ENCODE results near the gene LRRC2.
"Not testable (repeated sequence)": the region's sequence is repeated elsewhere in the genome, so short reads cannot be mapped to it uniquely, and the experiment has no call there.

The LRRC2 gene

GRCh38 chr3:46496746-46497555 is 69.2 kb downstream of the LRRC2 start:
- peak; percentile 43 to 63 (median 50) for DNase-seq
- H3K27ac ChIP-seq (ENCODE audit: insufficient read depth in 1 of 2, low read depth in 1 of 2, low read length in 2 of 2, poor library complexity in 1 of 2, severe bottlenecking in 2 of 2), result no peak overlapping the region

GRCh38 chr3:46495901-46496456 is 70.1 kb downstream of the LRRC2 start:
- Histone ChIP-seq H3K4me3 (ENCODE audit: control insufficient read depth in 1 of 7, extremely low read depth in 1 of 7, insufficient read depth in 4 of 7, low read depth in 2 of 7, low read length in 6 of 7) (no peak overlapping the region), H3K27ac (ENCODE audit: insufficient read depth in 1 of 2, low read depth in 1 of 2, low read length in 2 of 2, poor library complexity in 1 of 2, severe bottlenecking in 2 of 2) (no peak overlapping the region), H3K9me3 (ENCODE audit: control extremely low read depth in 1 of 5, control insufficient read depth in 4 of 5, insufficient read depth in 2 of 5, low read depth in 1 of 5, low read length in 4 of 5) (no peaks in the 10 kb centered on the region), H3K27me3 (replicated peaks in 2 of 5; ENCODE audit: control insufficient read depth in 4 of 5, insufficient read depth in 5 of 5, low read length in 4 of 5) (no peaks in the 10 kb centered on the region), H3K4me1 (ENCODE audit: control extremely low read depth in 1 of 4, control insufficient read depth in 4 of 4, insufficient read depth in 4 of 4, low read length in 3 of 4) (peaks cover 3 to 10% (median 6%) of the 10 kb centered on the region in 4 experiments), H3K36me3 (ENCODE audit: control insufficient read depth in 4 of 4, insufficient read depth in 4 of 4, low read length in 3 of 4) (no peaks in the 10 kb centered on the region)
- WGBS (ENCODE audit: insufficient coverage), result 97% methylated on average over 4 of the region's 5 CpGs
- ChIA-PET CTCF (interaction anchor here (0.6 to 6.1 kb wide), 15 partner anchors 10 to 1454 kb away, joined by 3 to 86 read pairs (median 5); no protein-coding TSS in a partner anchor), POLR2A (no interaction called here)
- DNase-seq, result no peak

More at GRCh38 chr3:46496746-46497555, 69.2 kb downstream of the LRRC2 start:
- Histone ChIP-seq H3K4me1 (ENCODE audit: control extremely low read depth in 1 of 4, control insufficient read depth in 4 of 4, insufficient read depth in 4 of 4, low read length in 3 of 4) (peaks cover 10 to 20% (median 11%) of the 10 kb centered on the region in 4 experiments), H3K36me3 (ENCODE audit: control insufficient read depth in 4 of 4, insufficient read depth in 4 of 4, low read length in 3 of 4) (no peaks in the 10 kb centered on the region), H3K27me3 (replicated peaks in 2 of 5; ENCODE audit: control insufficient read depth in 4 of 5, insufficient read depth in 5 of 5, low read length in 4 of 5) (no peaks in the 10 kb centered on the region), H3K4me3 (ENCODE audit: control insufficient read depth in 1 of 7, extremely low read depth in 1 of 7, insufficient read depth in 4 of 7, low read depth in 2 of 7, low read length in 6 of 7) (no peak overlapping the region), H3K9me3 (ENCODE audit: control extremely low read depth in 1 of 5, control insufficient read depth in 4 of 5, insufficient read depth in 2 of 5, low read depth in 1 of 5, low read length in 4 of 5) (no peaks in the 10 kb centered on the region)
- ChIA-PET POLR2A (no interaction called here), CTCF (interaction anchor here (0.9 to 7.5 kb wide), 17 partner anchors 8 to 133 kb away, joined by 3 to 86 read pairs (median 6); no protein-coding TSS in a partner anchor)
- WGBS (ENCODE audit: insufficient coverage), result 70% methylated on average over 6 of the region's 9 CpGs

- H3K36me3 ChIP-seq (ENCODE audit: control insufficient read depth in 4 of 4, insufficient read depth in 4 of 4, low read length in 3 of 4); CTCF ChIA-PET; POLR2A ChIA-PET; H3K27me3 ChIP-seq (replicated peaks in 2 of 5; ENCODE audit: control insufficient read depth in 4 of 5, insufficient read depth in 5 of 5, low read length in 4 of 5); H3K27ac ChIP-seq (ENCODE audit: insufficient read depth in 1 of 2, low read depth in 1 of 2, low read length in 2 of 2, poor library complexity in 1 of 2, severe bottlenecking in 2 of 2); H3K9me3 ChIP-seq (ENCODE audit: control extremely low read depth in 1 of 5, control insufficient read depth in 4 of 5, insufficient read depth in 2 of 5, low read depth in 1 of 5, low read length in 4 of 5); DNase-seq; H3K4me3 ChIP-seq (ENCODE audit: control insufficient read depth in 1 of 7, extremely low read depth in 1 of 7, insufficient read depth in 4 of 7, low read depth in 2 of 7, low read length in 6 of 7); H3K4me1 ChIP-seq (ENCODE audit: control extremely low read depth in 1 of 4, control insufficient read depth in 4 of 4, insufficient read depth in 4 of 4, low read length in 3 of 4): not testable (repeated sequence)
- WGBS (ENCODE audit: insufficient coverage), result 100% methylated on average over 5 of the region's 33 CpGs
Observed at GRCh38 chr3:46494491-46494890, 71.6 kb downstream of the LRRC2 start.

GRCh38 chr3:46492890-46493547 is 73.1 kb downstream of the LRRC2 start:
- Histone ChIP-seq H3K4me3 (ENCODE audit: control insufficient read depth in 1 of 7, extremely low read depth in 1 of 7, insufficient read depth in 4 of 7, low read depth in 2 of 7, low read length in 6 of 7) (no peak overlapping the region), H3K4me1 (ENCODE audit: control extremely low read depth in 1 of 4, control insufficient read depth in 4 of 4, insufficient read depth in 4 of 4, low read length in 3 of 4) (peaks cover 0 to 16% (median 9%) of the 10 kb centered on the region in 4 experiments), H3K36me3 (ENCODE audit: control insufficient read depth in 4 of 4, insufficient read depth in 4 of 4, low read length in 3 of 4) (no peaks in the 10 kb centered on the region), H3K9me3 (ENCODE audit: control extremely low read depth in 1 of 5, control insufficient read depth in 4 of 5, insufficient read depth in 2 of 5, low read depth in 1 of 5, low read length in 4 of 5) (no peaks in the 10 kb centered on the region), H3K27me3 (replicated peaks in 2 of 5; ENCODE audit: control insufficient read depth in 4 of 5, insufficient read depth in 5 of 5, low read length in 4 of 5) (no peaks in the 10 kb centered on the region), H3K27ac (ENCODE audit: insufficient read depth in 1 of 2, low read depth in 1 of 2, low read length in 2 of 2, poor library complexity in 1 of 2, severe bottlenecking in 2 of 2) (no peak overlapping the region)
- ChIA-PET POLR2A (no interaction called here), CTCF (interaction anchor here (1.0 to 1.8 kb wide), 9 partner anchors 9 to 136 kb away, joined by 3 to 18 read pairs (median 3); no protein-coding TSS in a partner anchor)
- WGBS (ENCODE audit: insufficient coverage), result 93% methylated on average over 6 of the region's 6 CpGs
- no peak for DNase-seq

- ChIA-PET POLR2A (no interaction called here), CTCF (interaction anchor here (0.7 to 8.4 kb wide), 7 partner anchors 9 to 71 kb away, joined by 3 to 184 read pairs (median 4); partner anchors contain the start of genes LRRC2 and RTP3)
- no peaks in the 10 kb centered on the region for H3K36me3 ChIP-seq (ENCODE audit: control insufficient read depth in 4 of 4, insufficient read depth in 4 of 4, low read length in 3 of 4)
- no peak overlapping the region for H3K27ac ChIP-seq (ENCODE audit: insufficient read depth in 1 of 2, low read depth in 1 of 2, low read length in 2 of 2, poor library complexity in 1 of 2, severe bottlenecking in 2 of 2)
- no peak for DNase-seq
- WGBS (ENCODE audit: insufficient coverage), result 94% methylated on average over 10 of the region's 11 CpGs
- H3K27me3 ChIP-seq (replicated peaks in 2 of 5; ENCODE audit: control insufficient read depth in 4 of 5, insufficient read depth in 5 of 5, low read length in 4 of 5), result peaks cover 0 to 3% (median 0%) of the 10 kb centered on the region in 5 experiments
- no peak overlapping the region for H3K4me3 ChIP-seq (ENCODE audit: control insufficient read depth in 1 of 7, extremely low read depth in 1 of 7, insufficient read depth in 4 of 7, low read depth in 2 of 7, low read length in 6 of 7)
- no peaks in the 10 kb centered on the region for H3K9me3 ChIP-seq (ENCODE audit: control extremely low read depth in 1 of 5, control insufficient read depth in 4 of 5, insufficient read depth in 2 of 5, low read depth in 1 of 5, low read length in 4 of 5)
- H3K4me1 ChIP-seq (ENCODE audit: control extremely low read depth in 1 of 4, control insufficient read depth in 4 of 4, insufficient read depth in 4 of 4, low read length in 3 of 4), result peaks cover 0 to 16% (median 9%) of the 10 kb centered on the region in 4 experiments
Observed at GRCh38 chr3:46491089-46492070, 74.7 kb downstream of the LRRC2 start.

GRCh38 chr3:46490338-46491084 is 75.6 kb downstream of the LRRC2 start:
- 89% methylated on average over 1 of the region's 6 CpGs for WGBS (ENCODE audit: insufficient coverage)
- ChIA-PET POLR2A (interaction anchor here (0.6 to 2.1 kb wide), 3 partner anchors 48 to 139 kb away, joined by 3 to 7 read pairs (median 3); no protein-coding TSS in a partner anchor), CTCF (interaction anchor here (0.8 to 8.4 kb wide), 12 partner anchors 10 to 406 kb away, joined by 3 to 184 read pairs (median 10); partner anchors contain the start of genes CCR5, LRRC2 and RTP3)
- DNase-seq, result no peak
- no peak overlapping the region for H3K4me3 ChIP-seq (ENCODE audit: control insufficient read depth in 1 of 7, extremely low read depth in 1 of 7, insufficient read depth in 4 of 7, low read depth in 2 of 7, low read length in 6 of 7)
- H3K36me3 ChIP-seq (ENCODE audit: control insufficient read depth in 4 of 4, insufficient read depth in 4 of 4, low read length in 3 of 4), result no peaks in the 10 kb centered on the region
- no peaks in the 10 kb centered on the region for H3K9me3 ChIP-seq (ENCODE audit: control extremely low read depth in 1 of 5, control insufficient read depth in 4 of 5, insufficient read depth in 2 of 5, low read depth in 1 of 5, low read length in 4 of 5)
- H3K27ac ChIP-seq (ENCODE audit: insufficient read depth in 1 of 2, low read depth in 1 of 2, low read length in 2 of 2, poor library complexity in 1 of 2, severe bottlenecking in 2 of 2), result no peak overlapping the region
- peaks cover 0 to 16% (median 9%) of the 10 kb centered on the region in 4 experiments for H3K4me1 ChIP-seq (ENCODE audit: control extremely low read depth in 1 of 4, control insufficient read depth in 4 of 4, insufficient read depth in 4 of 4, low read length in 3 of 4)
- H3K27me3 ChIP-seq (replicated peaks in 2 of 5; ENCODE audit: control insufficient read depth in 4 of 5, insufficient read depth in 5 of 5, low read length in 4 of 5), result peaks cover 0 to 3% (median 0%) of the 10 kb centered on the region in 5 experiments

Measured in common myeloid progenitor, CD34-positive (primary cell).